NT2/D1 (cell line): Measurements from ENCODE around the gene PBXIP1.

Experiments
- SUZ12 ChIP-seq: IDR thresholded peaks from 2 replicates; pipeline ENCODE4 v1.6.1; 2011; ENCODE audit not compliant: insufficient read length, insufficient read depth; ENCODE audit errors: extremely low read depth
- YY1 ChIP-seq: IDR thresholded peaks from 2 replicates; pipeline ENCODE4 v1.6.1; 2011; ENCODE audit not compliant: insufficient read length, insufficient read depth
- ZNF274 ChIP-seq: IDR thresholded peaks from 2 replicates; pipeline ENCODE4 v1.6.1; 2011; ENCODE audit warnings: mild to moderate bottlenecking, low read depth, low read length

DNA sequence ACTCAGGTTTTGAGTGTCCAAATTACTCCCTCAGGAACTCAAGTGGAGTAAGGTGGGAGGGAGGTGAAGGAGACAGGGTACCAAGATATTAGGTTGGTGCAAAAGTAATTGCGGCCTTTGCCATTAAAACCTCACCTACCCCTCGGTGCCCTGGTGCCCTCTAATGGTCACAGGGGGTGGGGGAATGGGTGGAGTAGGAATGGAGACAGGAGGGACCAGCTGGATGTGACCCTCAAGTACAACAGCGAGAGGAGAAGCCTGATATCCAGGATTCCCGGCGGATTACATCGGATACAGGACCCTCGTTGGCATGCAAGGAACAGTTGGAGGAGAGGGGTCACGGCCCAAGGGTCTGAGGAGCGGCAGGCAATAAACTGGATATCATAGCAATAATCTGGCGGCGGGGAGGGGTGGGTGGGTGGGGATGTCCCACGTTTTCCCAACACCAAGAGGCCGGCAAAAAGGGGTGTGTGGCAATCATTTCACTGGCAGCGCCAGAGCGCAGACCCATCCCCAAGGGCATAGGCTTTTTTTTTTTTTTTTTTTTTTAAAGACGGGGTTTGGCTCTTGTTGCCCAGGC lies 42.4 kb upstream of the PBXIP1 start:
- TF ChIP-seq SUZ12: no peak
- TF ChIP-seq YY1: no peak
- TF ChIP-seq ZNF274: no peak
